Brain microvascular endothelial cell (primary cell): ENCODE measurements around the gene TMEM120B.
"Not testable (repeated sequence)": the region's sequence is repeated elsewhere in the genome, so short reads cannot be mapped to it uniquely, and the experiment has no call there.

Source experiments
- DNase-seq: peaks from one replicate; pipeline ENCODE4 v3.0.0-alpha.2; 2020
- H3K27ac ChIP-seq: fragments of 250-450 bp; sonication (Bioruptor Pico); 2 replicates; pipeline ENCODE4 v1.5.1; 2020; ENCODE audit warnings: mild to moderate bottlenecking, moderate library complexity
- H3K27me3 ChIP-seq: fragments of 250-450 bp; sonication (Bioruptor Pico); replicated peaks from 2 replicates; pipeline ENCODE4 v1.5.1; 2020; ENCODE audit warnings: mild to moderate bottlenecking
- H3K36me3 ChIP-seq: fragments of 250-450 bp; sonication (Bioruptor Pico); replicated peaks from 2 replicates; pipeline ENCODE4 v1.5.1; 2020; ENCODE audit warnings: mild to moderate bottlenecking
- H3K4me3 ChIP-seq: 2 replicates; pipeline ENCODE4 v1.5.1; 2011; ENCODE audit warnings: low read depth, mild to moderate bottlenecking, control low read depth, low read length, moderate library complexity
- CTCF ChIP-seq: IDR thresholded peaks from 2 replicates; pipeline ENCODE4 v1.5.1; 2011; ENCODE audit warnings: low read depth, mild to moderate bottlenecking, moderate library complexity, low read length, control low read depth, inconsistent platforms; ENCODE audit errors: missing control alignments
- in situ Hi-C: cut with HindIII; loops from 2 replicates; pipeline ENCODE4 v1.10.0; 2017; ENCODE audit warnings: low sequenced_read_pairs, low pct_ligation_motif_present

Gene TMEM120B

GRCh38 chr12:121708313-121709063 lies 4.1 kb upstream of the TMEM120B start:
- TF ChIP-seq CTCF, result no peak
- Histone ChIP-seq H3K27me3 (no peaks in the 10 kb centered on the region), H3K36me3 (no peaks in the 10 kb centered on the region), H3K27ac (no peak overlapping the region), H3K4me3 (no peak overlapping the region)
- no peak for DNase-seq
- in situ Hi-C loops, result no loop called here

DNA sequence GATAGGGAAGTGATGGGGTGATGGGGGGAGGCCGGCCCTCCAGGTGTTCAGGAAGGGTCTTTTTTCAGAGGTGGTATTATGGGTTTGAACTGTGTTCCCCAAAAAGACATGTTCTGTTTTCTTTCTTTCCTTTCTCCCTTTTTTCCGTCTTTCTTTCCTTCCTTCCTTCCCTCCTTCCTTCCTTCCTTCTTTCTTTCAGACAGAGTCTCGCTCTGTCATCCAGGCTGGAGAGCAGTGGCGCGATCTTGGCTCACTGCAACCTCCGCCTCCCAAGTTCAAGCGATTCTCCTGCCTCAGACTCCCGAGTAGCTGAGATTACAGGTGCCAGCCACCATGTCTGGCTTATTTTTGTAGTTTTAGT lies 3.5 kb upstream of the TMEM120B start:
- H3K27me3 ChIP-seq, in situ Hi-C loops, H3K36me3 ChIP-seq, H3K4me3 ChIP-seq, DNase-seq, H3K27ac ChIP-seq: not testable (repeated sequence)

- Histone ChIP-seq H3K4me3 (no peak overlapping the region), H3K27ac (peak overlapping the region; percentile 46), H3K27me3 (no peaks in the 10 kb centered on the region), H3K36me3 (no peaks in the 10 kb centered on the region)
- in situ Hi-C loops, result no loop called here
- DNase-seq, result peak; percentile 56
- TF ChIP-seq CTCF, result peak; percentile 22
Observed at GRCh38 chr12:121709478-121709961, 3.0 kb upstream of the TMEM120B start.

- in situ Hi-C loops, result no loop called here
- TF ChIP-seq CTCF, result no peak
- Histone ChIP-seq H3K36me3 (no peaks in the 10 kb centered on the region), H3K4me3 (peak overlapping the region; percentile 87), H3K27ac (peak overlapping the region; percentile 76), H3K27me3 (no peaks in the 10 kb centered on the region)
- DNase-seq, result no peak
Observed at GRCh38 chr12:121711361-121712189, 977 bp upstream of the TMEM120B start.

DNA sequence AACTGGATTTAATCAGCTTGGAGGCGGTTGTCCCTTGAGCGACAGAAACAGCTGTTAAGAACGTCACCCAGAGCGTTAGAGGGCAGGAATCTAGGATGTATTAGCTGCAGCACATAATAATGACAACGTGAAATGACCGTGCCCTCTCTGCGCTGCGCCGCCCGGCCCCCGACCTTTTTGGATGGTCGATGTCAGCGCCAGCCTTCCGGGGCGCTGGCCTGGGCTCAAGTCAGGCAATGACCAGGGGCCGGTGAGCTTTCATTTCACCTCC lies 427 bp upstream of the TMEM120B start:
- Histone ChIP-seq H3K27me3 (no peaks in the 10 kb centered on the region), H3K27ac (peak overlapping the region; percentile 76), H3K4me3 (peak overlapping the region; percentile 87), H3K36me3 (no peaks in the 10 kb centered on the region)
- TF ChIP-seq CTCF, result no peak
- in situ Hi-C loops, result no loop called here
- DNase-seq, result no peak

DNA sequence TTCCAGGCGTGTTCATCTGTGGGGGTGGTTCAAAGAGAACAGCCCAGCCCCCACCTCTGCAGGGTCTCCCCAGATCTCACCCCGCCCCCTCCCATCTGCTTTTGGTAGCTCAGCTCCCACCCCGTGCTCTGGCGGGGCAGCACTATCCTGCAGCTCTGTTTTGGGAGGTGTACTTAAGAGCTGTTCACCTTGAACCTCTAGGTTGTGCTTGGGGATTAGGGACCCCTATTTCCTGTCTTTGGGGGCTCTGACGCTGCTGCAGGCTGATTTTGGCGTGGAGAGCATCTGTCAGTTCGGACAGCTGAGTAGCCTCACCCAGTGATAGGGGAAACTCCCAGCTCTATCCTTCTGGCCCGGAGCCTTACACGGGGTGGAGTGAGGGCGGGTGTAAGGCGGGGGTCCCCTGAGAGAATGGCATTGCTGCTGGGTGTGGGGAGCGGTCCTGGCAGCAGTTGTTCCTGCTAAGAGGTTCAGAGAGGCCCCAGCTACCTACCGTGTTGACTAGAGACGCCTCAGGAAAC lies 765 bp downstream of the TMEM120B start:
- Histone ChIP-seq H3K36me3 (no peaks in the 10 kb centered on the region), H3K27ac (no peak overlapping the region), H3K27me3 (no peaks in the 10 kb centered on the region), H3K4me3 (peak overlapping the region; percentile 87)
- no peak for DNase-seq
- TF ChIP-seq CTCF, result no peak
- in situ Hi-C loops, result no loop called here
